GM23338 (cell line): ENCODE measurements around the gene RPTOR. TPM values are rescaled to one million over a fixed set of nuclear protein-coding genes. Genes with fewer than 3 reads are reported as not detected.

ENCODE experiments used
- ATAC-seq: fragments of 200-7000 bp; cut with Tn5 transposase; 3 replicates; pipeline ENCODE4 v1.9.1; 2020
- DNase-seq: peaks from one replicate; pipeline ENCODE4 v3.0.0-alpha.2; 2015; ENCODE audit warnings: low spot score
- H2AFZ ChIP-seq: fragments of 200-600 bp; sonication (generic); 2 replicates; pipeline ENCODE4 v1.8.0; 2016; ENCODE audit warnings: antibody characterized with exemption, mild to moderate bottlenecking, moderate library complexity
- H3F3A ChIP-seq: fragments of 200-600 bp; sonication (generic); replicated peaks from 2 replicates; pipeline ENCODE4 v1.8.0; 2017; ENCODE audit warnings: antibody characterized with exemption, mixed run types, low read depth
- H3K27ac ChIP-seq: fragments of 200-600 bp; sonication (generic); 2 replicates; pipeline ENCODE4 v1.6.1; 2016; ENCODE audit warnings: low read depth
- H3K27me3 ChIP-seq: fragments of 200-600 bp; sonication (generic); 2 replicates; pipeline ENCODE4 v1.8.0; 2016; ENCODE audit warnings: mild to moderate bottlenecking, mixed run types, moderate library complexity; ENCODE audit not compliant: insufficient read depth
- H3K36me3 ChIP-seq: fragments of 200-600 bp; sonication (generic); 2 replicates; pipeline ENCODE4 v1.8.0; 2016; ENCODE audit warnings: mild to moderate bottlenecking; ENCODE audit not compliant: insufficient read depth
- H3K4me1 ChIP-seq: fragments of 200-600 bp; sonication (generic); 2 replicates; pipeline ENCODE4 v1.8.0; 2016; ENCODE audit warnings: mild to moderate bottlenecking, moderate library complexity; ENCODE audit not compliant: insufficient read depth
- H3K4me2 ChIP-seq: fragments of 200-600 bp; sonication (generic); 2 replicates; pipeline ENCODE4 v1.7.1; 2017; ENCODE audit warnings: mixed run types
- H3K4me3 ChIP-seq: fragments of 200-600 bp; sonication (generic); 2 replicates; pipeline ENCODE4 v1.6.1; 2016; ENCODE audit warnings: mixed run types
- H3K79me2 ChIP-seq: fragments of 200-600 bp; sonication (generic); replicated peaks from 2 replicates; pipeline ENCODE4 v1.8.0; 2017; ENCODE audit warnings: mild to moderate bottlenecking; ENCODE audit not compliant: insufficient read depth
- H3K9me2 ChIP-seq: fragments of 200-600 bp; sonication (generic); 2 replicates; pipeline ENCODE4 v1.8.0; 2017; ENCODE audit not compliant: insufficient read depth
- H4K20me1 ChIP-seq: fragments of 200-600 bp; sonication (generic); replicated peaks from 2 replicates; pipeline ENCODE4 v1.8.0; 2017; ENCODE audit warnings: mild to moderate bottlenecking; ENCODE audit not compliant: insufficient read depth
- H3K27ac Mint-ChIP-seq: 2 replicates; pipeline ENCODE4 v1.8.0; 2020; ENCODE audit warnings: inconsistent platforms, mild to moderate bottlenecking, moderate library complexity, mixed read lengths
- H3K27me3 Mint-ChIP-seq: 3 replicates; pipeline ENCODE4 v1.8.0; 2022; ENCODE audit warnings: low read depth, mild to moderate bottlenecking, moderate library complexity, mixed read lengths, inconsistent platforms; ENCODE audit not compliant: insufficient read depth, poor library complexity
- H3K36me3 Mint-ChIP-seq: 3 replicates; pipeline ENCODE4 v1.8.0; 2021; ENCODE audit warnings: low read depth, mild to moderate bottlenecking, inconsistent platforms, moderate library complexity, mixed read lengths
- H3K4me1 Mint-ChIP-seq: 3 replicates; pipeline ENCODE4 v1.8.0; 2020; ENCODE audit warnings: mild to moderate bottlenecking, inconsistent platforms, mixed read lengths
- H3K4me3 Mint-ChIP-seq: 3 replicates; pipeline ENCODE4 v1.8.0; 2021; ENCODE audit warnings: moderate library complexity, mild to moderate bottlenecking, inconsistent platforms, mixed read lengths
- H3K9me3 Mint-ChIP-seq: 3 replicates; pipeline ENCODE4 v1.8.0; 2020; ENCODE audit warnings: moderate library complexity, mild to moderate bottlenecking, inconsistent platforms, mixed read lengths
- ETS1 ChIP-seq: IDR thresholded peaks from 2 replicates; pipeline ENCODE4 v1.6.1; 2016; ENCODE audit warnings: antibody characterized with exemption
- EZH2 ChIP-seq: fragments of 200-600 bp; sonication (generic); IDR thresholded peaks from one replicate; pipeline ENCODE4 v1.8.0; 2017; ENCODE audit warnings: antibody characterized with exemption, mild to moderate bottlenecking, low read depth; ENCODE audit not compliant: unreplicated experiment
- EZH2phosphoT487 ChIP-seq: fragments of 200-600 bp; sonication (generic); IDR thresholded peaks from one replicate; pipeline ENCODE4 v1.8.1; 2018; ENCODE audit warnings: antibody characterized with exemption; ENCODE audit not compliant: unreplicated experiment
- POLR2AphosphoS5 ChIP-seq: IDR thresholded peaks from 2 replicates; pipeline ENCODE4 v1.6.1; 2016; ENCODE audit warnings: antibody characterized with exemption, low read depth
- STAT1 ChIP-seq: IDR thresholded peaks from one replicate; pipeline ENCODE4 v1.6.1; 2016; ENCODE audit warnings: antibody characterized with exemption; ENCODE audit not compliant: unreplicated experiment
- ZNF114 ChIP-seq: fragments of 250-450 bp; sonication (Bioruptor Pico); IDR thresholded peaks from 2 replicates; pipeline ENCODE4 v1.5.0; 2020; ENCODE audit warnings: mild to moderate bottlenecking, moderate library complexity
- ZNF331 ChIP-seq: fragments of 250-450 bp; sonication (Bioruptor Pico); IDR thresholded peaks from 2 replicates; pipeline ENCODE4 v1.5.0; 2020; ENCODE audit warnings: low read depth, mild to moderate bottlenecking, moderate library complexity
- polyA plus RNA-seq: library from polyadenylated mRNA; unstranded; fragments of >200 nt; fragmentation: Nextera tagmentation; extraction: Ambion mirVana; gene quantifications from 2 replicates; pipeline ENCODE4 v1.2.1, GENCODE V29; 2016
- total RNA-seq: library from RNA; depleted of rRNA; stranded (reverse); fragments of >200 nt; shearing (Covaris generic); gene quantifications from 2 replicates; pipeline ENCODE4 v1.2.3, GENCODE V29; 2014
- TF ChIP-seq, protein P1 (sequence below), 2 experiments: fragments of 200-600 bp in 1 of 2; sonication (generic) in 1 of 2; conservative IDR thresholded peaks; 2 replicates each; pipeline versions ENCODE4 v1.5.1 to v1.6.1; 2016 to 2017; ENCODE audit warnings: antibody characterized with exemption in 2 of 2, low read depth in 2 of 2, mild to moderate bottlenecking in 2 of 2, moderate library complexity in 1 of 2
- TF ChIP-seq, protein P2 (sequence below): IDR thresholded peaks from one replicate; pipeline ENCODE4 v1.6.1; 2018; ENCODE audit warnings: antibody characterized with exemption; ENCODE audit not compliant: unreplicated experiment

RPTOR gene
- total and polyA plus RNA-seq, 2 experiments from 2014 or later: 9.5 to 38.0 TPM

DNA sequence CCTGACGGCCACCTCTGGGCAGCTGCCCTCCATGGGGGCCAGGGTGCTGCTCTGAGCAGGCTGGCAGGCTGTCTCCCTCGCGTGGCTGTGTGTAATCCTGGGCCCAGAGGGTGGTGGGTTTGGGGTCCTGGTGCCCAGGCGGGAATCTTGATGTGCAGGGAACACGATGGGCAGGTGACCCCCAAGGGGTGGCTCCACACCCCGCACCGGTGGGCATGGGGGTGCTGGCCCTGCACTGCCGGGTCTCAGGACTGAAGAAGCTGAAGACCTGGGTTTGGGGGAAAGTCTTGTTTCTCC is 455.6 kb downstream of the RPTOR start:
- Histone ChIP-seq H4K20me1 (no peaks in the 10 kb centered on the region), H3K4me2 (no peak overlapping the region), H3K36me3 (no peaks in the 10 kb centered on the region), H3K9me2 (no peaks in the 10 kb centered on the region), H2AFZ (no peak overlapping the region), H3K4me1 (no peaks in the 10 kb centered on the region), H3K27ac (no peak overlapping the region), H3K27me3 (peaks cover 25% of the 10 kb centered on the region), H3F3A (0 out of 2 replicates have a peak, but pooled peaks cover 5% of the 10 kb centered on the region), H3K79me2 (no peaks in the 10 kb centered on the region), H3K4me3 (no peak overlapping the region)
- Mint-ChIP-seq H3K9me3 (no peaks in the 10 kb centered on the region), H3K4me3 (no peak overlapping the region), H3K4me1 (peaks cover 3% of the 10 kb centered on the region), H3K27ac (no peak overlapping the region), H3K27me3 (peaks cover 30% of the 10 kb centered on the region), H3K36me3 (peaks cover 8% of the 10 kb centered on the region; the same call in 1 of the 3 replicates)
- ATAC-seq (no peak), DNase-seq (no peak)
- TF ChIP-seq ZNF331 (CRISPR knock-in tag) (no peak), STAT1 (no peak)
- TF ChIP-seq, protein P1, sequence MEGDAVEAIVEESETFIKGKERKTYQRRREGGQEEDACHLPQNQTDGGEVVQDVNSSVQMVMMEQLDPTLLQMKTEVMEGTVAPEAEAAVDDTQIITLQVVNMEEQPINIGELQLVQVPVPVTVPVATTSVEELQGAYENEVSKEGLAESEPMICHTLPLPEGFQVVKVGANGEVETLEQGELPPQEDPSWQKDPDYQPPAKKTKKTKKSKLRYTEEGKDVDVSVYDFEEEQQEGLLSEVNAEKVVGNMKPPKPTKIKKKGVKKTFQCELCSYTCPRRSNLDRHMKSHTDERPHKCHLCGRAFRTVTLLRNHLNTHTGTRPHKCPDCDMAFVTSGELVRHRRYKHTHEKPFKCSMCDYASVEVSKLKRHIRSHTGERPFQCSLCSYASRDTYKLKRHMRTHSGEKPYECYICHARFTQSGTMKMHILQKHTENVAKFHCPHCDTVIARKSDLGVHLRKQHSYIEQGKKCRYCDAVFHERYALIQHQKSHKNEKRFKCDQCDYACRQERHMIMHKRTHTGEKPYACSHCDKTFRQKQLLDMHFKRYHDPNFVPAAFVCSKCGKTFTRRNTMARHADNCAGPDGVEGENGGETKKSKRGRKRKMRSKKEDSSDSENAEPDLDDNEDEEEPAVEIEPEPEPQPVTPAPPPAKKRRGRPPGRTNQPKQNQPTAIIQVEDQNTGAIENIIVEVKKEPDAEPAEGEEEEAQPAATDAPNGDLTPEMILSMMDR (conservative IDR thresholded peaks at IDR 0.05; ENCODE audit: low read depth in 2 of 2): no peak

- H3K4me3 Mint-ChIP-seq: no peak overlapping the region
- H3K4me3 ChIP-seq: no peak overlapping the region
- DNase-seq (no peak), ATAC-seq (no peak)
- no peak overlapping the region for H3K4me2 ChIP-seq
- H3K4me1 Mint-ChIP-seq: peaks cover 3% of the 10 kb centered on the region
- no peaks in the 10 kb centered on the region for H3K79me2 ChIP-seq
- H3F3A ChIP-seq: 0 out of 2 replicates have a peak, but pooled peaks cover 5% of the 10 kb centered on the region
- peaks cover 35% of the 10 kb centered on the region for H3K27me3 Mint-ChIP-seq
- no peak overlapping the region for H3K27ac ChIP-seq
- peaks cover 30% of the 10 kb centered on the region for H3K27me3 ChIP-seq
- H3K4me1 ChIP-seq: no peaks in the 10 kb centered on the region
- H2AFZ ChIP-seq: no peak overlapping the region
- peaks cover 8% of the 10 kb centered on the region; the same call in 1 of the 3 replicates for H3K36me3 Mint-ChIP-seq
- no peaks in the 10 kb centered on the region for H4K20me1 ChIP-seq
- H3K9me2 ChIP-seq: no peaks in the 10 kb centered on the region
- H3K9me3 Mint-ChIP-seq: no peaks in the 10 kb centered on the region
- no peak overlapping the region for H3K27ac Mint-ChIP-seq
- no peaks in the 10 kb centered on the region for H3K36me3 ChIP-seq
- TF ChIP-seq, protein P2, sequence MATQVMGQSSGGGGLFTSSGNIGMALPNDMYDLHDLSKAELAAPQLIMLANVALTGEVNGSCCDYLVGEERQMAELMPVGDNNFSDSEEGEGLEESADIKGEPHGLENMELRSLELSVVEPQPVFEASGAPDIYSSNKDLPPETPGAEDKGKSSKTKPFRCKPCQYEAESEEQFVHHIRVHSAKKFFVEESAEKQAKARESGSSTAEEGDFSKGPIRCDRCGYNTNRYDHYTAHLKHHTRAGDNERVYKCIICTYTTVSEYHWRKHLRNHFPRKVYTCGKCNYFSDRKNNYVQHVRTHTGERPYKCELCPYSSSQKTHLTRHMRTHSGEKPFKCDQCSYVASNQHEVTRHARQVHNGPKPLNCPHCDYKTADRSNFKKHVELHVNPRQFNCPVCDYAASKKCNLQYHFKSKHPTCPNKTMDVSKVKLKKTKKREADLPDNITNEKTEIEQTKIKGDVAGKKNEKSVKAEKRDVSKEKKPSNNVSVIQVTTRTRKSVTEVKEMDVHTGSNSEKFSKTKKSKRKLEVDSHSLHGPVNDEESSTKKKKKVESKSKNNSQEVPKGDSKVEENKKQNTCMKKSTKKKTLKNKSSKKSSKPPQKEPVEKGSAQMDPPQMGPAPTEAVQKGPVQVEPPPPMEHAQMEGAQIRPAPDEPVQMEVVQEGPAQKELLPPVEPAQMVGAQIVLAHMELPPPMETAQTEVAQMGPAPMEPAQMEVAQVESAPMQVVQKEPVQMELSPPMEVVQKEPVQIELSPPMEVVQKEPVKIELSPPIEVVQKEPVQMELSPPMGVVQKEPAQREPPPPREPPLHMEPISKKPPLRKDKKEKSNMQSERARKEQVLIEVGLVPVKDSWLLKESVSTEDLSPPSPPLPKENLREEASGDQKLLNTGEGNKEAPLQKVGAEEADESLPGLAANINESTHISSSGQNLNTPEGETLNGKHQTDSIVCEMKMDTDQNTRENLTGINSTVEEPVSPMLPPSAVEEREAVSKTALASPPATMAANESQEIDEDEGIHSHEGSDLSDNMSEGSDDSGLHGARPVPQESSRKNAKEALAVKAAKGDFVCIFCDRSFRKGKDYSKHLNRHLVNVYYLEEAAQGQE: no peak
- TF ChIP-seq STAT1: no peak
- no peak for TF ChIP-seq ETS1
- TF ChIP-seq, protein P1 (conservative IDR thresholded peaks at IDR 0.05; ENCODE audit: low read depth in 2 of 2): no peak
- no peak for TF ChIP-seq POLR2AphosphoS5
- no peak for TF ChIP-seq ZNF114 (CRISPR knock-in tag)
- TF ChIP-seq EZH2: no peak
- TF ChIP-seq ZNF331 (CRISPR knock-in tag): no peak
- no peak for TF ChIP-seq EZH2phosphoT487
Measured at GRCh38 chr17:81000631-81001357, 456.2 kb downstream of the RPTOR start.
